ENCODE results near the gene TACC3.

Gene TACC3

DNA sequence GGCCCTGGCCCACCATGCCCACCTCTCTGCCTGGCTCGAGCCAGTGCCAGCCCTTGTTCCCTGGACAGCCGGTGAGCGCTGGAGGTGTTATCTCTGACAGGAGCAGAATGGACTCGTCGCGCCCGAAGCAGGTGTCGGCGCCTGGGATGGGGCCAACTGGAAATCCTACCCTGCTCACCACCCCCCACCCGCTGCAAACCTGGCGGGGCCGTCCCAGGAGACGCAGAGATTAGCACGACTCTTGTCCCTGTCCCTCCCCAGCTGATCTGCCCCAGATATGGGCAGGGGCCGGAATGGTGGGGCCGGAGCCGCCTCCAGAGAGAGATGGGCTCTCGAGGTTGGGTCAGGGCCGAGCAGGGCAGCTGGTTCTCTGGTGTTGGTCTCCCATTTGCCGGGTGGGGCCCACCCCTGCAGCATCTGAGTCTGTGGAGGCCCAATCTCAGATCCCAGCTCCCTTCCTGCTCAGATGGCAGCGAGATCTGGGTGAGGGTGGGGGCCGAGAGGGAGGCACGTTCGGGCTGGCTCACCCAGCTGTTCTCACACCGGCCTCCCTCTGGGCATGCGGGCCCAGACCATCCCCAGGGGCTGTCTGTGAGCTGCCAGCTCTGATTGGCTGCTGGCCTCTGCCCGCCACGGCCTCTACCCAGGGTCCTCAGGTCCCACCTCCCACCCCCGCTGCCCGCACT is 51.7 kb downstream of the TACC3 start:
- H3K9me3 ChIP-seq = no peaks in the 10 kb centered on the region
- TF ChIP-seq, protein P1, sequence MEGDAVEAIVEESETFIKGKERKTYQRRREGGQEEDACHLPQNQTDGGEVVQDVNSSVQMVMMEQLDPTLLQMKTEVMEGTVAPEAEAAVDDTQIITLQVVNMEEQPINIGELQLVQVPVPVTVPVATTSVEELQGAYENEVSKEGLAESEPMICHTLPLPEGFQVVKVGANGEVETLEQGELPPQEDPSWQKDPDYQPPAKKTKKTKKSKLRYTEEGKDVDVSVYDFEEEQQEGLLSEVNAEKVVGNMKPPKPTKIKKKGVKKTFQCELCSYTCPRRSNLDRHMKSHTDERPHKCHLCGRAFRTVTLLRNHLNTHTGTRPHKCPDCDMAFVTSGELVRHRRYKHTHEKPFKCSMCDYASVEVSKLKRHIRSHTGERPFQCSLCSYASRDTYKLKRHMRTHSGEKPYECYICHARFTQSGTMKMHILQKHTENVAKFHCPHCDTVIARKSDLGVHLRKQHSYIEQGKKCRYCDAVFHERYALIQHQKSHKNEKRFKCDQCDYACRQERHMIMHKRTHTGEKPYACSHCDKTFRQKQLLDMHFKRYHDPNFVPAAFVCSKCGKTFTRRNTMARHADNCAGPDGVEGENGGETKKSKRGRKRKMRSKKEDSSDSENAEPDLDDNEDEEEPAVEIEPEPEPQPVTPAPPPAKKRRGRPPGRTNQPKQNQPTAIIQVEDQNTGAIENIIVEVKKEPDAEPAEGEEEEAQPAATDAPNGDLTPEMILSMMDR (IDR thresholded peaks at IDR 0.05) = no peak
- no peak overlapping the region for H3K27ac ChIP-seq
- H3K4me3 ChIP-seq (ENCODE audit: low read depth in 1 of 2, low read length in 1 of 2) = no peak overlapping the region
- peaks cover 56% of the 10 kb centered on the region for H3K27me3 ChIP-seq
- H3K4me1 ChIP-seq (ENCODE audit: control insufficient read depth in 1 of 2, insufficient read depth in 1 of 2, low read depth in 1 of 2, low read length in 1 of 2) = no peaks in the 10 kb centered on the region
- H3K36me3 ChIP-seq = no peaks in the 10 kb centered on the region

DNA sequence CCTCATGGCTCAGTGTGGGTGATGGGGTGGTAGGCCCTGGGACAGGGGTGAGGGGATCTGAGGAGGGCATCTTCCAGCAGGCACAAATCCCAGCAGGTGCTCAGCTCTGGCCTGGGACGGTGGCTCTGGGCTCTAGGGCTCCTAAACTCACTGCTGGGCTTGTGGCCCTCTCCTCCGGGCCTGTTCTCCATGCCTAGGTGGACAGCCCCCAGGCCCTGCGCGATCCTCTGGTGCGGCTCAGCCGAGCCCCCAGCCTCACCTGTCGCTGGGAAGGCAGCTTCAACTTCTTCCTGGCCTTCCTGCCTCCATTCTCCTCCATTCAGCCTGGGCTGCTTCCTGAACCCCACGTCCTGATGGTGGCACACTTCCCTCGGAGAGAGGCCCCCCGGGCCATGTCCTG is 52.4 kb downstream of the TACC3 start:
- Histone ChIP-seq H3K4me3 (ENCODE audit: low read depth in 1 of 2, low read length in 1 of 2) (no peak overlapping the region), H3K36me3 (no peaks in the 10 kb centered on the region), H3K9me3 (no peaks in the 10 kb centered on the region), H3K27ac (no peak overlapping the region), H3K4me1 (ENCODE audit: control insufficient read depth in 1 of 2, insufficient read depth in 1 of 2, low read depth in 1 of 2, low read length in 1 of 2) (no peaks in the 10 kb centered on the region), H3K27me3 (peaks cover 49% of the 10 kb centered on the region)
- TF ChIP-seq, protein P1 (IDR thresholded peaks at IDR 0.05) = no peak

DNA sequence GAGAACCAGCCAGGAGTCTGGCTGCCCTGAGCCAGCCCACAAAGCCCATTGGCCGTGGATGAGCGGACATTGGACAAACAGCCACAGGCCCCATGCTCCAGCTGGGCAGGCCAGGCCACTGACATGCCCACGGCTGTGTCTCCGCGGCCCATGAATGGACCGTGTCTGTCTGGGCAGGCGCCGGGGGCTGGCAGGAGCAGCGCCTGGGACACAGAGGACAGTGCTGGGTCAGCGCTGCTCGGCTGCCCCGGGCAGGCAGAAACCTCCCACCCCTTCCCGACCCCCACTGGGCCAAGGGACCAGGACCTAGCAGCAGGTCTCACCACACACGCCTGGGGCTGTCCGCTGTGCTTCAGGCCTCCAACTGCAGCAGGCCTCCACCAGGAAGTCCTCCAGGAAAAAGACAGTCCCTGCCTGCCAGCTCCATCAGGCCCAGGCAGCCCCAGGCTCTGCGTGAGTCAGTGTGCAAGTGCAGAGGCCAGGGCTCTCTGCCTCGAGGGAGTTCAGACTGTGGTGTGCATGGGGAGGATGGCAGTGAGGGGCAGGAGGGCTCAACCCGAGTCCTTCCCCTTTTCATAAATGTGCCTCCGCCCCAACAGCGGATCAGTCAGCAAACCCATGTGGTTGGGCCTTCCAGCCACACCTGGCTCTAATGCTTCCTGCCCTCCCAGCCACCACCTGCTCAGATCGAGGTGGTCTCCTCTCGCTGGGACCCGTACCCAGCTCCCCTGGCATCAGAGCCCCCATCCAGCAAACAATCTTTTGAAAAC is 54.6 kb downstream of the TACC3 start:
- H3K4me1 ChIP-seq (ENCODE audit: control insufficient read depth in 1 of 2, insufficient read depth in 1 of 2, low read depth in 1 of 2, low read length in 1 of 2) = no peaks in the 10 kb centered on the region
- peaks cover 27% of the 10 kb centered on the region for H3K27me3 ChIP-seq
- no peaks in the 10 kb centered on the region for H3K9me3 ChIP-seq
- no peaks in the 10 kb centered on the region for H3K36me3 ChIP-seq
- TF ChIP-seq, protein P1 (IDR thresholded peaks at IDR 0.05) = no peak
- no peak overlapping the region for H3K27ac ChIP-seq
- no peak overlapping the region for H3K4me3 ChIP-seq (ENCODE audit: low read depth in 1 of 2, low read length in 1 of 2)

DNA sequence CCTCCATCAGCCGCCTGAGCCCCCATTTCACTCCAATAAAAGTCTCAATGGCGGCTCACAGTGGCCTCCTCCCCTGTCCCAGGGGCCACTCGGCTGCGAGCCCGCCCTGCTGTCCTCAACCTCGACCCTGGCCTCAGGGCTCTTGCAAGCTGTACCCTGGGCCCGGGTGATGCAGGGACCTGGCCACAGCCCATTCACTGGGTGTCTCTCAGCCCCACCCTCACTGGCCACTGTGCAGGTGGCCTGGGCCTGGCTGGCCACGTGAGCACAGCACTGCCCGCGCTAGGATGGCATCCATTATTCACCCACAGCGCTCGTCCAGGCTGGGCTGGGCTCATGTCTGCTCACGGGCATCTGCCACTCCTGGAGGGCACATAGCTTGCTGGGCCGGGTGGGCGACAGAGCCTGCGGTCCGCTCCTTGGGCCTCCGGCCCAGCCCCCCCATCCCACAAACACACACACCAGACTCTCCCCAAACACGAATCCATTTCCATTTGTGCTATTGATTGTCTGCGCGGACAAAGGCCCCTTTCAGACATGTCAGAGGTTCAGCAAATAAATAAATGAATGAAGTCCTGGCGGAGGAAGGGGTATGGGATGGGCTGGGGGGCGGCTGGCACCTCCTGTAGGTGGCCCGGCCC is 55.3 kb downstream of the TACC3 start:
- H3K4me1 ChIP-seq (ENCODE audit: control insufficient read depth in 1 of 2, insufficient read depth in 1 of 2, low read depth in 1 of 2, low read length in 1 of 2) = no peaks in the 10 kb centered on the region
- TF ChIP-seq, protein P1 (IDR thresholded peaks at IDR 0.05) = no peak
- H3K36me3 ChIP-seq = no peaks in the 10 kb centered on the region
- peaks cover 20% of the 10 kb centered on the region for H3K27me3 ChIP-seq
- H3K9me3 ChIP-seq = no peaks in the 10 kb centered on the region
- no peak overlapping the region for H3K27ac ChIP-seq
- no peak overlapping the region for H3K4me3 ChIP-seq (ENCODE audit: low read depth in 1 of 2, low read length in 1 of 2)

DNA sequence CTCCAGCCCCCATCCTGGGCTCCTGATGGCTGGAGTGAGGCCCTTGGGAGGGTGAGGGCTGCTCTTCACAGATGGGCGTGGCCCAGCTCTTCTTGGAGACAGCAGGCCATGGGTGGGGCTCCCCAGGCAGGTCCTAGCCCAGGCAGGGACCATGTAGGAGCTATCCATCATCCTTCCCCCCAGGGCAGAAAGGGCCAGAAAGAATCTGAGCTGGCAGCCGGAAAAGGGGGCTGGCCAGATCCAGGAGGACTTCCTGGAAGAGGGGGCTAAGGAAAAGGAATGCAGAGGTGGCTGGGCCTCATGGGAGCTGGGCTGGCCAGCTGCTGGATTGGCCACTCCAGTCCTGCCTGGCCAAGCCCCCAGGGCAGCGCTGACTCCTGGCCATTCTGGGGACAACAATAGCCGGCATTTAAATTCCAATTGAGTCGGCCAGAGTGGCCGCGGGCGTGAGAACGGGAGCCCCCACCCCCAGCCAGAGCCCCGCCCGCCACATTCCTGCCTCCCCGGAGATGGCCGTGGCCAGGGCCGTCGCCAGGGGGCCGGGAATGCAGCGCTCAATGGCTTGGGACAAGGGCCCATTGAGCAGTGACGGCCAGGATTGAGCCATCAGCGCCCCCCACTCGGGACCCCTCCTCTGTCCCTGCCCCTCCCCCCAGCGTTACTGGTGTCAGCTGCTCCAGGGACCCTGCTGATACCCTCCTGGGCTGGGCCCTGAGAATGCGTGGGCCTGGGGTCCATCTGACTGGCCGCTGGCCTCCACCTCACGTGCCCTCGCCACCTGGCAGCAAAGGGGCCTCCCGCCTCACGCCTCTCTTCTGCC is 56.7 kb downstream of the TACC3 start:
- Histone ChIP-seq H3K4me1 (ENCODE audit: control insufficient read depth in 1 of 2, insufficient read depth in 1 of 2, low read depth in 1 of 2, low read length in 1 of 2) (no peaks in the 10 kb centered on the region), H3K27me3 (peaks cover 6% of the 10 kb centered on the region), H3K36me3 (no peaks in the 10 kb centered on the region), H3K27ac (no peak overlapping the region), H3K9me3 (no peaks in the 10 kb centered on the region), H3K4me3 (ENCODE audit: low read depth in 1 of 2, low read length in 1 of 2) (no peak overlapping the region)
- TF ChIP-seq, protein P1 (IDR thresholded peaks at IDR 0.05) = no peak

All from neutrophil (primary cell).